DOHH2 (cell line): ENCODE measurements around the gene SEMA3A.

ENCODE experiments used
- CTCF ChIP-seq: fragments of 200-600 bp; sonication (generic); IDR thresholded peaks from one replicate; pipeline ENCODE4 v1.5.1; 2014; ENCODE audit warnings: antibody characterized with exemption, mild to moderate bottlenecking, low read depth, low read length; ENCODE audit not compliant: poor library complexity, severe bottlenecking
- EZH2phosphoT487 ChIP-seq: fragments of 200-600 bp; sonication (generic); IDR thresholded peaks from 2 replicates; pipeline ENCODE4 v1.6.1; 2017; ENCODE audit warnings: borderline replicate concordance, mild to moderate bottlenecking, antibody characterized with exemption, low read length, moderate library complexity, mixed read lengths

GRCh38 chr7:84237533-84238173 is 43.1 kb upstream of the SEMA3A start:
- TF ChIP-seq EZH2phosphoT487 (no peak), CTCF (no peak)
